GM12864 (cell line): ENCODE measurements around the gene DVL1.
A peak's percentile ranks its signal among the peaks of the same experiment; 100 is the strongest.

Experiments used
- DNase-seq: peaks from one replicate; pipeline ENCODE4 v3.0.0-alpha.2; 2011; ENCODE audit warnings: low read depth
- H3K4me3 ChIP-seq: 2 replicates; pipeline ENCODE4 v1.5.1; 2011; ENCODE audit warnings: mild to moderate bottlenecking, low read depth, low read length, control low read depth
- CTCF ChIP-seq: IDR thresholded peaks from 2 replicates; pipeline ENCODE4 v1.5.1; 2011; ENCODE audit warnings: low read depth, mild to moderate bottlenecking, moderate library complexity, low read length, control low read depth, inconsistent platforms; ENCODE audit errors: missing control alignments

DVL1 gene

GRCh38 chr1:1344655-1345361 is 4.4 kb downstream of the DVL1 start:
- peak; percentile 68 for TF ChIP-seq CTCF
- H3K4me3 ChIP-seq: no peak overlapping the region
- DNase-seq: no peak

DNA sequence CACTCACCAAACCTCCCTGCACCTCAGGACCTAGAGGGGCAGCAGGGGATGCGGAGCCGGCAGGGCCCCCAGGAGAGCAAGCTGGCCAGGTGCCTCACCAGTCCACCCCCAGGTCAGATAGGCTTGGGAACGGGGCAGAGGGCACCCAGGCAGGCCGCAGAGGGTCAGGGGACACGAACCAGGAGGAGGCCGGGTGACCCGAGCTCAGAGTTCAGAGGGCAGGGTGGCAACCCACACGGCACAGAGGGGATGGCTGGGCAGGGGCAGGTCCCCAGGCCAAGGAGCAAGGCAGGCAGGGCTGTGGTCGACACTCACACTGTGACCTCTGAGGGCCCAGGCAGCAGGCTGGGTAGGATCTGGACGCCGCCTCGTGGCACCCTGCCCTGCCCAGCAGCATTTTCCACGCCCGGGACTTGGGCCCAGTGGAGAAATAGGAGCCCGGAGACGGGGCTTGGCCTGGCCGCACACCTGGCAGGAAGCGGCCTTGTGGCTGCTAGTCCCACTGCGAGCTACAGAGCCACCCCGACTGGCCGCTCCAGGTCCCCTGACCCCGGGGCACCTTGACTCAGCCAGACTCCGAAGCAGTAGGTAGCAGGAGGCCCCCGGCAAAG is 5.3 kb downstream of the DVL1 start:
- no peak for TF ChIP-seq CTCF
- no peak for DNase-seq
- H3K4me3 ChIP-seq: no peak overlapping the region

DNA sequence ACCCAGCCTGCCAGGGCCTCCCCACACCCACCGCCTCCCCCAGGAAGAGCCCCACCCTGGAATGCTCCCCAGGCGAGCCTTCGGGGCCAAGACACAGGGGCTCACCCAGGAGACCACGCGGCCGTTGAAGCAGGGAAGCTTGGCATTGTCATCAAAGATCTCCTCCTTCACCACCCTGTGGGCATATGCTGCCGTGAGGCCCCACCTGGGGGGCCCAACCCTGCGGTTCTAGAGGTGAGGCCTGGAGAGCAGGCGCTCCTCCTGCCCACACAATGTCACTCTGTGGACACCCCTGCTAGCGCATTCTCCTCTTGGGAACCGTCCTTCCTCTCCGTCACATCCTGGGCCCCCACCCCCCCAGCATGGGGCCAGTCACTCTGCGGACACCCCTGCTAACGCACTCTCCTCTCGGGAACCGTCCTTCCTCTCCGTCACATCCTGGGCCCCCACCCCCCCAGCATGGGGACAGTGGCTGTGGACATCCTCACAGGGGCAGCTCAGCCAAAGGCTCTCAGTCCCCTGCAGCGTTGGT is 6.6 kb downstream of the DVL1 start:
- no peak overlapping the region for H3K4me3 ChIP-seq
- no peak for DNase-seq
- TF ChIP-seq CTCF: no peak

DNA sequence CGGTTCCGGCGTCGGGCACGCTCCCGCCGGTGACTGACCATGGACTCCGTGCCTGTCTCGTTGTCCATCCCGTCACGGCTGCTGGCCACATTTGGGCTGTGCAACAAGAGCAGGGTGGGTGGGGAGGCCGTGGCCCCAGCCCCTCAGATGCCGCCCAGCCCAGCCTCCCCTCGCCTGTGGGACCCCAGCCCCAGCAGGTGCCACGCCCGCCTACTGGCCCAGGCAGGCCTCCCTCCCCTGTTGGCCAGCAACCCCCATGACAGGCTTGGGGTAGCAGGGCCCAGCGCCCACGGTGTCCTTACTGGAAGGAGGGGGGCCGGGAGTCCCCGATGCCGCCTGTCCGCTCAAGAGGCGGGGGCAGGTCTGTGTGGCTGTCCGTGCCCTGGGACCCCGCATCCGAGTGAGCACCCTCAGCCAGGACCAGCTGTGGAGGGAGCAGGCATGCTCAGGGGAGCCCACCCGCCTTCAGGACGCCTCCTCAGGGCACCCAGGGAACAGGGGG is 7.1 kb downstream of the DVL1 start:
- TF ChIP-seq CTCF: no peak
- DNase-seq: no peak
- no peak overlapping the region for H3K4me3 ChIP-seq

GRCh38 chr1:1341549-1342021 is 7.6 kb downstream of the DVL1 start:
- no peak for DNase-seq
- H3K4me3 ChIP-seq: no peak overlapping the region
- TF ChIP-seq CTCF: no peak

GRCh38 chr1:1340791-1341548 is 8.2 kb downstream of the DVL1 start:
- no peak for TF ChIP-seq CTCF
- H3K4me3 ChIP-seq: no peak overlapping the region
- DNase-seq: no peak
